HL-60 (cell line): Measurements from ENCODE around the gene KLHL22.
"Not testable (repeated sequence)": the region's sequence is repeated elsewhere in the genome, so short reads cannot be mapped to it uniquely, and the experiment has no call there.

Source experiments
- CTCF ChIP-seq: IDR thresholded peaks from one replicate; pipeline ENCODE4 v1.5.1; 2011; ENCODE audit warnings: low read length, control low read depth, inconsistent platforms; ENCODE audit not compliant: insufficient read depth
- REST ChIP-seq: IDR thresholded peaks from 2 replicates; pipeline ENCODE4 v1.6.1; 2012; ENCODE audit warnings: low read depth; ENCODE audit not compliant: insufficient replicate concordance
- SPI1 ChIP-seq: IDR thresholded peaks from 2 replicates; pipeline ENCODE4 v1.6.1; 2012; ENCODE audit warnings: low read depth, mild to moderate bottlenecking, borderline replicate concordance

GRCh38 chr22:20475569-20475968, 20.0 kb downstream of the KLHL22 start:
- TF ChIP-seq CTCF, REST, SPI1: not testable (repeated sequence)
